Fibroblast of lung (primary cell): Measurements from ENCODE around the gene C4orf50. TPM values are rescaled to one million over a fixed set of nuclear protein-coding genes. Genes with fewer than 3 reads are reported as not detected.

Source experiments
- DNase-seq, 2 donors: peaks; one replicate each; pipeline versions ENCODE4 v3.0.0 to v3.0.0-alpha.2; 2010; ENCODE audit warnings: low read depth in 2 of 2
- H2AFZ ChIP-seq: 2 replicates; pipeline ENCODE4 v1.5.1; 2012; ENCODE audit warnings: low read length, control low read depth, inconsistent platforms
- H3K27ac ChIP-seq: 2 replicates; pipeline ENCODE4 v1.5.1; 2011; ENCODE audit warnings: low read length, control low read depth; ENCODE audit not compliant: insufficient read depth
- H3K27me3 ChIP-seq: 2 replicates; pipeline ENCODE4 v1.5.1; 2011; ENCODE audit warnings: mild to moderate bottlenecking, low read length; ENCODE audit not compliant: control insufficient read depth, insufficient read depth
- H3K36me3 ChIP-seq: 2 replicates; pipeline ENCODE4 v1.5.1; 2011; ENCODE audit warnings: low read length; ENCODE audit not compliant: control insufficient read depth, insufficient read depth
- H3K4me1 ChIP-seq: 2 replicates; pipeline ENCODE4 v1.5.1; 2011; ENCODE audit warnings: low read length; ENCODE audit not compliant: control insufficient read depth, insufficient read depth; ENCODE audit errors: extremely low read depth
- H3K4me2 ChIP-seq: 2 replicates; pipeline ENCODE4 v1.5.1; 2011; ENCODE audit warnings: low read length, control low read depth; ENCODE audit not compliant: insufficient read depth; ENCODE audit errors: extremely low read depth
- H3K4me3 ChIP-seq, 4 experiments: fragments of 200-600 bp in 1 of 4; sonication (generic) in 1 of 4; replicated peaks in 1 of 4; 2 replicates each; pipeline ENCODE4 v1.5.1; 2011 to 2016; ENCODE audit warnings: low read length in 4 of 4, low read depth in 3 of 4, mild to moderate bottlenecking in 3 of 4, control low read depth in 2 of 4, inconsistent platforms in 1 of 4, mixed read lengths in 1 of 4; ENCODE audit not compliant: insufficient read depth in 1 of 4; ENCODE audit errors: control extremely low read depth in 1 of 4
- H3K79me2 ChIP-seq: 2 replicates; pipeline ENCODE4 v1.5.1; 2012; ENCODE audit warnings: mild to moderate bottlenecking, low read length, inconsistent platforms; ENCODE audit not compliant: control insufficient read depth, insufficient read depth
- H3K9ac ChIP-seq: 2 replicates; pipeline ENCODE4 v1.5.1; 2011; ENCODE audit warnings: mild to moderate bottlenecking, low read length, control low read depth; ENCODE audit not compliant: insufficient read depth
- H3K9me3 ChIP-seq: 2 replicates; pipeline ENCODE4 v1.5.1; 2012; ENCODE audit warnings: low read depth, low read length; ENCODE audit not compliant: control insufficient read depth, insufficient read depth
- H4K20me1 ChIP-seq: 2 replicates; pipeline ENCODE4 v1.5.1; 2011; ENCODE audit warnings: low read length; ENCODE audit not compliant: control insufficient read depth, insufficient read depth; ENCODE audit errors: extremely low read depth
- CTCF ChIP-seq, 2 donors: IDR thresholded peaks in 1 of 2; conservative IDR thresholded peaks in 1 of 2; 1 replicate in 1 of 2; 2 replicates in 1 of 2; pipeline ENCODE4 v1.5.1; 2011 to 2012; ENCODE audit warnings: low read length in 2 of 2, control low read depth in 1 of 2, inconsistent platforms in 1 of 2, low read depth in 1 of 2, mild to moderate bottlenecking in 1 of 2
- EZH2 ChIP-seq: IDR thresholded peaks from 2 replicates; pipeline ENCODE4 v1.5.1; 2012; ENCODE audit warnings: low read length, control low read depth, mild to moderate bottlenecking; ENCODE audit errors: missing control alignments
- polyA plus RNA-seq, 2 donors: library from polyadenylated mRNA; depleted of rRNA in 1 of 2; stranded (reverse) in 1 of 2; unstranded in 1 of 2; fragments of >200 nt; gene quantifications; 2 replicates each; pipeline ENCODE4 v1.2.1, GENCODE V29; 2011 to 2012; ENCODE audit warnings: missing spikeins in 1 of 2
- total RNA-seq: library from RNA; depleted of rRNA; stranded (reverse); fragments of >200 nt; gene quantifications from 2 replicates; pipeline ENCODE4 v1.2.1, GENCODE V29; 2014

The C4orf50 gene
- total and polyA plus RNA-seq, 2 donors (not counting 1 experiment from before 2014, with no cell fraction given): not detected

- Histone ChIP-seq H3K36me3 (no peaks in the 10 kb centered on the region), H3K4me1 (no peaks in the 10 kb centered on the region), H2AFZ (no peak overlapping the region), H3K4me3 (no peak overlapping the region), H3K27me3 (peaks cover 48% of the 10 kb centered on the region), H3K4me2 (no peak overlapping the region), H3K9me3 (no peaks in the 10 kb centered on the region), H3K79me2 (no peaks in the 10 kb centered on the region), H3K9ac (no peak overlapping the region), H3K27ac (no peak overlapping the region), H4K20me1 (peaks cover 2% of the 10 kb centered on the region)
- peak; percentile 11 to 41 for DNase-seq
- TF ChIP-seq EZH2 (peak; percentile 61), CTCF (conservative IDR thresholded peaks at IDR 0.05 in 1 of 2, IDR thresholded peaks at IDR 0.05 in 1 of 2; ENCODE audit: low read depth in 1 of 2, low read length in 2 of 2) (no peak)
These were observed 128.0 kb downstream of the C4orf50 start for GRCh38 chr4:5890063-5890727.

- Histone ChIP-seq H3K79me2 (no peaks in the 10 kb centered on the region), H2AFZ (no peak overlapping the region), H3K4me2 (no peak overlapping the region), H3K9ac (no peak overlapping the region), H3K27me3 (peaks cover 48% of the 10 kb centered on the region), H3K27ac (no peak overlapping the region), H3K9me3 (no peaks in the 10 kb centered on the region), H4K20me1 (peaks cover 2% of the 10 kb centered on the region), H3K4me1 (no peaks in the 10 kb centered on the region), H3K4me3 (no peak overlapping the region), H3K36me3 (no peaks in the 10 kb centered on the region)
- TF ChIP-seq EZH2 (peak; percentile 52), CTCF (conservative IDR thresholded peaks at IDR 0.05 in 1 of 2, IDR thresholded peaks at IDR 0.05 in 1 of 2; ENCODE audit: low read depth in 1 of 2, low read length in 2 of 2) (no peak)
- no peak for DNase-seq
These were observed 129.1 kb downstream of the C4orf50 start for GRCh38 chr4:5889002-5889696.

GRCh38 chr4:5888222-5889001, 129.8 kb downstream of the C4orf50 start:
- Histone ChIP-seq H3K27me3 (peaks cover 44% of the 10 kb centered on the region), H3K27ac (no peak overlapping the region), H3K9ac (no peak overlapping the region)

More at GRCh38 chr4:5888222-5889001, 129.8 kb downstream of the C4orf50 start:
- H3K36me3 ChIP-seq: no peaks in the 10 kb centered on the region
- peak in 1 of 2 donors; percentile 32 for DNase-seq
- peak overlapping the region in 1 of 4 experiments; percentile 42 for H3K4me3 ChIP-seq
- H4K20me1 ChIP-seq: peaks cover 2% of the 10 kb centered on the region
- no peak overlapping the region for H3K4me2 ChIP-seq
- TF ChIP-seq CTCF (conservative IDR thresholded peaks at IDR 0.05 in 1 of 2, IDR thresholded peaks at IDR 0.05 in 1 of 2; ENCODE audit: low read depth in 1 of 2, low read length in 2 of 2): no peak
- TF ChIP-seq EZH2: no peak
- H3K79me2 ChIP-seq: no peaks in the 10 kb centered on the region
- H3K9me3 ChIP-seq: no peaks in the 10 kb centered on the region
- H3K4me1 ChIP-seq: no peaks in the 10 kb centered on the region
- H2AFZ ChIP-seq: no peak overlapping the region
